Breast epithelium (tissue), 3 donors: ENCODE data around the gene TMEM161A.

Experiments
- CTCF ChIP-seq, 3 donors: fragments of 450-650 bp; IDR thresholded peaks; one replicate each; pipeline ENCODE4 v1.5.1; 2016 to 2017; ENCODE audit warnings: antibody characterized with exemption in 3 of 3, mild to moderate bottlenecking in 3 of 3, moderate library complexity in 3 of 3
- POLR2A ChIP-seq: fragments of 450-650 bp; IDR thresholded peaks from one replicate; pipeline ENCODE4 v1.6.1; 2016; ENCODE audit warnings: antibody characterized with exemption, mild to moderate bottlenecking, moderate library complexity

- TF ChIP-seq POLR2A (no peak), CTCF (IDR thresholded peaks at IDR 0.05) (no peak)
Measured at GRCh38 chr19:19109601-19110000, 28.7 kb downstream of the TMEM161A start.
